WTC11 (cell line): ENCODE data around the gene C1D.

ENCODE experiments used
- ATF3 ChIP-seq: sonication (generic); formaldehyde crosslinking; conservative IDR thresholded peaks from 2 replicates; pipeline ENCODE4 v1.8.1; 2022; ENCODE audit warnings: mild to moderate bottlenecking, missing genetic modification reagents
- NR1H2 ChIP-seq: sonication (generic); formaldehyde crosslinking; IDR thresholded peaks from 2 replicates; pipeline ENCODE4 v1.9.0; 2021; ENCODE audit warnings: mild to moderate bottlenecking, moderate library complexity, missing genetic modification reagents
- SP1 ChIP-seq: sonication (generic); formaldehyde crosslinking; conservative IDR thresholded peaks from 2 replicates; pipeline ENCODE4 v1.8.1; 2022; ENCODE audit warnings: missing genetic modification reagents
- ZBTB21 ChIP-seq: sonication (generic); formaldehyde crosslinking; IDR thresholded peaks from 2 replicates; pipeline ENCODE4 v1.8.1; 2023; ENCODE audit warnings: mild to moderate bottlenecking, missing genetic modification reagents, borderline replicate concordance
- ZNF263 ChIP-seq: sonication (generic); formaldehyde crosslinking; IDR thresholded peaks from 2 replicates; pipeline ENCODE4 v1.8.1; 2022; ENCODE audit warnings: low read depth, mild to moderate bottlenecking, moderate library complexity, missing genetic modification reagents
- TF ChIP-seq, protein P1 (sequence below): fragments of 200-600 bp; IDR thresholded peaks from 2 replicates; pipeline ENCODE4 v1.8.0; 2022; ENCODE audit warnings: antibody characterized with exemption
- TF ChIP-seq, protein P2 (sequence below): sonication (generic); formaldehyde crosslinking; IDR thresholded peaks from 2 replicates; pipeline ENCODE4 v1.8.1; 2023; ENCODE audit warnings: mild to moderate bottlenecking, missing genetic modification reagents, moderate library complexity

DNA sequence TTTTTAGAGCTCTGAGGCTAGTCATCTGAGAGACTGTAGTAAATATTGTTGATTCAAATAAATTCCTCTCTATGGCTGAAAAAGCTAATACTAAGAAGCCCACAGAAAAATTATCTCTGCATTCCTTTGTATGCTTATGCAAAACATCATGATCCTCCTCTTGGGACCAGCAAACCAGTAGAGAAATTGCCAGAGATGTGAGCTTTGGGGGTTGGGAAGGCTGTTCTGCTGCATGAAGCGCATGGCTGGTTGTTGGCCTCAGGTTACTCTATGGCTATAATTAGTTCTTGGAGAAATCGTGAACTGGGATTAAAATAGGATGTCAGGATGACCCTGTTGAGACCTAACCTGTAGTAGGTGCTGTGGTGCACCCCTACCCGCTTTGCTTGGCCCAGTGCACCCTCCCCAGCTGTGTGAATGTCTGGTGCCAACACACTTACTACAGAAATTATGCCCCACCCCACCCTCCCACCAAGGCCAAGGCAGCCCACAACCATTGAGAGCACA lies 35.5 kb upstream of the C1D start:
- TF ChIP-seq, protein P1, sequence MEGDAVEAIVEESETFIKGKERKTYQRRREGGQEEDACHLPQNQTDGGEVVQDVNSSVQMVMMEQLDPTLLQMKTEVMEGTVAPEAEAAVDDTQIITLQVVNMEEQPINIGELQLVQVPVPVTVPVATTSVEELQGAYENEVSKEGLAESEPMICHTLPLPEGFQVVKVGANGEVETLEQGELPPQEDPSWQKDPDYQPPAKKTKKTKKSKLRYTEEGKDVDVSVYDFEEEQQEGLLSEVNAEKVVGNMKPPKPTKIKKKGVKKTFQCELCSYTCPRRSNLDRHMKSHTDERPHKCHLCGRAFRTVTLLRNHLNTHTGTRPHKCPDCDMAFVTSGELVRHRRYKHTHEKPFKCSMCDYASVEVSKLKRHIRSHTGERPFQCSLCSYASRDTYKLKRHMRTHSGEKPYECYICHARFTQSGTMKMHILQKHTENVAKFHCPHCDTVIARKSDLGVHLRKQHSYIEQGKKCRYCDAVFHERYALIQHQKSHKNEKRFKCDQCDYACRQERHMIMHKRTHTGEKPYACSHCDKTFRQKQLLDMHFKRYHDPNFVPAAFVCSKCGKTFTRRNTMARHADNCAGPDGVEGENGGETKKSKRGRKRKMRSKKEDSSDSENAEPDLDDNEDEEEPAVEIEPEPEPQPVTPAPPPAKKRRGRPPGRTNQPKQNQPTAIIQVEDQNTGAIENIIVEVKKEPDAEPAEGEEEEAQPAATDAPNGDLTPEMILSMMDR, result no peak
- TF ChIP-seq SP1 (CRISPR knock-in tag), result no peak
- no peak for TF ChIP-seq NR1H2
- TF ChIP-seq ZBTB21 (CRISPR knock-in tag), result no peak
- no peak for TF ChIP-seq ZNF263 (CRISPR knock-in tag)
- TF ChIP-seq ATF3 (CRISPR knock-in tag), result no peak
- TF ChIP-seq, protein P2, sequence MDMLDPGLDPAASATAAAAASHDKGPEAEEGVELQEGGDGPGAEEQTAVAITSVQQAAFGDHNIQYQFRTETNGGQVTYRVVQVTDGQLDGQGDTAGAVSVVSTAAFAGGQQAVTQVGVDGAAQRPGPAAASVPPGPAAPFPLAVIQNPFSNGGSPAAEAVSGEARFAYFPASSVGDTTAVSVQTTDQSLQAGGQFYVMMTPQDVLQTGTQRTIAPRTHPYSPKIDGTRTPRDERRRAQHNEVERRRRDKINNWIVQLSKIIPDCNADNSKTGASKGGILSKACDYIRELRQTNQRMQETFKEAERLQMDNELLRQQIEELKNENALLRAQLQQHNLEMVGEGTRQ (CRISPR knock-in tag), result no peak
